Suppressor macrophage treated with lipopolysaccharide for 4 hours (primary cell): ENCODE results near the gene LCOR.
"Not testable (repeated sequence)": the region's sequence is repeated elsewhere in the genome, so short reads cannot be mapped to it uniquely, and the experiment has no call there.

Source experiments
- DNase-seq: peaks from one replicate; pipeline ENCODE4 v3.0.0-alpha.2; 2020

The LCOR gene

GRCh38 chr10:96831867-96832720, at the start of gene LCOR:
LCOR (plus strand) TSS chr10:96832298; CDS start chr10:96949058, 116,760 bp downstream.
- DNase-seq: peak; percentile 92

DNA sequence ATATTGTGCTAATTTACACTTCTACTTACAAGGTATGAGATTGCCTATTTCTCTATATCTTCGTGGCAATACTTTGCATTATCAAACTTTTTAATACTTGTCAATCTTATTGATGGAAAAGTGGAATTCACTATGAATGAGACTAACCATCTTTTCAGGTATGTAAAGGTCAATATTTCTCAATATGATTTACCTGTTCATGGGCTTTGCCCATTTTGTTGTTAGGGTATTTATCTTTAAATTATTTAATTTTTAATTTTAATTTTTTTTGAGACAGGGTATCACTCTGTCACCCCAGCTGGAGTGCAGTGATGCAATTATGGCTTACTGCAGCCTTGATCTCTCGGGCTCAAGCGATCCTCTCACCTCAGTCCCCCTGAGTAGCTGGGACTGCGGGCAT, 47.8 kb upstream of the LCOR start:
- no peak for DNase-seq

- DNase-seq: no peak
These were observed 42.5 kb upstream of the LCOR start for GRCh38 chr10:96789571-96790108.

DNA sequence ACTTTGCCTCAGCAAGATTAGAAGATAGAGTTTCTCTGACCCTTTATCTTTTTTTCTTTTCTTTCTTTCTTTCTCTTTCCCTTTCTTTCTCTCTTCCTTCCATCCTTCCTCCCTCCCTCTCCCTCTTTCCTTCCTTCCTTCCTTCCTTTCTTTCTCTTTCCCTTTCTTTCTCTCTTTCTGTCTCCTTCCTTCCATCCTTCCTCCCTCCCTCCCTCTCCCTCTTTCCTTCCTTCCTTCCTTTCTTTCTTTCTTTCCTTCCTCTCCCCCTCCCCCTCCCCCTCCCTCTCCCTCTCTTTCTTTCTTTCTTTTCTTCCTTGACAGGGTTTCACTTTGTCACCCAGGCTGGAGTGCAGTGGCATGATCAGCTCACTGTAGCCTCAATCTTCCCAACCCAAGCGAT, 40.2 kb upstream of the LCOR start:
- DNase-seq: no peak

DNA sequence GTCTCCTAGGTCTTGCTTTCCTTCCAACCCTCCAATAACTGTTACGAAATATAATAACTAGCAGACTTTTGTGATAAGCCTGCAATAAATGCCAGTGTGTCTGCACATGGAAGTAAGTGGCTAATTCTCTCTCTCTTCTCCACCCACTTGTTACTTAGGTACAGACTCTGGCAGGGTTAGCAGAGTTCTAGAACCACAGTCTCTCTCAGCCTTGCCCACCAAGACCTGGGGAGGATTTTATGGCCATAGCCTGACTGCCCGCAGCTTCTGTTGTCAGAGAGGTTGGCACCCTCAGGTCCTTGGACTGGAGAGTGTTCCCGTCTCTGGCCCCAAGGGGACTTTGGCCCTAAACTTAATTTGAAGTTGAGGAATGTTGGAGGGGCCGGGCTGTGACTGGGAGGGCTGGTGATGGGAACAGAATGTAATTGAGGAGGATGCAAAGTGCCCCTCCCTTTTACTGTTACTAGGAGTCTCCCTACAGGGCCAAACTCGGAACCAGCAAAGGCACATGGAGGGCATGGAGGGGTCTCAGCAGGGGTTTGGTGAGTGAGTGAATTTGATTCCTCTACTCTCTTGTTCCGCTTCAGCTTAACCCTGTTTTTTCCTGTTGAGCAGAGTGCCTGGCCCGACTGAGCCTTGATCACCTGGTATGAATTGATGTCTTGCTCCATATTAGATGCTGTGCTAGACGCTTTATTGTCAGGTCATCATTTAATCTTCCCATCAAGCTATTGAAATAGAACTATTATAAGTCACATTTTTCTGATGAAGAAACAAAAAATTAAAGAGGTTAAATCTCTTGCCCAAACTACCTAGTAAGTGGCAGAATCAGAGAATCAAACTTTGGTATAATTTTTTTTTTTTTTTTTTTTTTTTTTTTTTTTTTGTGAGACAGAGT, 37.0 kb upstream of the LCOR start:
- no peak for DNase-seq

DNA sequence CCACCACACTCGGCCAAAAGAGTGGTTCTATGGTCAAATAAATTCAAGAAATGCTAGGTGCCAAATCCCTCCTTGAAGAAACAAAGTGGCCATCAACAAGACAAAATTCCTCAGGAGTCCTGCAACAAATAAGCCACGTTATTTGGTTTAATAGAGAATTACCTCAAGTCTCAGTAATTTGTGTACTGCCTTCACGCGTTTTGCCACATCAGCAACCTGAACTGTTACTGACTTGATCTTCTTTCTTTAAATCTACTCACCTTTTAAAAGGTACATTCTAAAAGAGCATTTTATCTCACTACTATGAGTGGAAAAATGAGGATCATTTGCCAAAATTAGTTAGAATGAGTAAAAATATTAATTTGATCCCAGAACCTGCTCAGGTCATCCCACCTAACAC, 34.6 kb upstream of the LCOR start:
- DNase-seq: no peak

DNA sequence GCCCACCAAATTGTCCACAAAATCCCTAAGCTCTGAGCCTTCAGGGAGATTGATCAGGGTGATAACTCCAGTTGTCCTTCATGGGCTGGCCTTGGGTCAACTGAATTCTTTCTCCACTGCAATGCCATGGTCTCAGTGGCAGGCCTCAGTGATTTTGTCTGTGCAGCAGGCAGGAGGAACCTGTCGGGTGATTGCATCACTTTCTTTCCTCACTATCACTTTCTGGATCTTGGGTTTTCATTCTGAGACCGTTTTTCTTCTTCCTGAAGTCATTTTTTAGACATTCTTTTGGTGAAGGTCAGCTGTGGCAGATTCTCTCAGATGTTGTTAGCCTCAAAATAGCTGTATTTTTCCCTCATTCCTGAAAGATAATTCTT, 28.8 kb upstream of the LCOR start:
- DNase-seq: no peak

DNA sequence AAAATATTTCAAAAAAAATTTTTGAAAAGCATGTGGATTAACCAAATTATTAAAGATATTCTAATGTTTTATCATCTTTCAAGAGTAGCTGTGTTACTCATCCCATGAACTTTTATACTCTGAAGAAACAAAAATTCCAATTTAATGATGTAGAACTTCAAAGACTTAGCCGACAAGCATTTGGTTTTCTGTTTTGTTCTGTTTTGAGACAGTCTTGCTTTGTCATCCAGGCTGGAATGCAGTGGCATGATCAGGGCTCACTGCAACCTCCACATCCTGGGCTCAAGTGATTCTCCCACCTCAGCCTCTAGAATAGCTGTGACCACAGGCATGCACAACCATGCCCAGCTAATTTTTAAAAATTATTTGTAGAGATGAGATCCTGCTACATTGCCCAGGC, 17.8 kb upstream of the LCOR start:
- no peak for DNase-seq

- DNase-seq: not testable (repeated sequence)
These were observed 13.1 kb upstream of the LCOR start for GRCh38 chr10:96818971-96819370.

GRCh38 chr10:96820765-96821164, 11.3 kb upstream of the LCOR start:
- no peak for DNase-seq

DNA sequence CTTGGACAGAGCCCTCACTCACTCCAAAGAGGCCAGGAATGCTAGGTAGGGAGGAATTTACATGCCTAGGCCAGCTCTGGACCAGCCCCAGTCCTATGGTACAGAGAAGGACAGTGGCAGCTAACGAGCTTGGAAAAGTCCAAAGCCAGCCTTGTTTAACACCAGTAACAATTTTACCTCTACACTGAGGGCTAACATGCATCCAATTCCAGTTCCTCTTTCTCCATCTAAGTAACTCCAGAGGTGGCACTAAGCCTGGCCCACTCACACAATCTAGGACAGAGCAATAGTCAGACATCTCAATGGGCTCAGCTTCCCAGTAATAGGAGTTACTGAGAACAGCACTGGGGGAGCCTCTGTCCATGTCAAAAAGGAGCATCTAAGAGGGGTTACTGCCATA, 5.7 kb upstream of the LCOR start:
- no peak for DNase-seq

- no peak for DNase-seq
These were observed 3.5 kb upstream of the LCOR start for GRCh38 chr10:96828609-96829008.

- DNase-seq: no peak
These were observed 2.9 kb upstream of the LCOR start for GRCh38 chr10:96829029-96829773.

- peak; percentile 76 for DNase-seq
These were observed 1.4 kb upstream of the LCOR start for GRCh38 chr10:96830511-96831199.

DNA sequence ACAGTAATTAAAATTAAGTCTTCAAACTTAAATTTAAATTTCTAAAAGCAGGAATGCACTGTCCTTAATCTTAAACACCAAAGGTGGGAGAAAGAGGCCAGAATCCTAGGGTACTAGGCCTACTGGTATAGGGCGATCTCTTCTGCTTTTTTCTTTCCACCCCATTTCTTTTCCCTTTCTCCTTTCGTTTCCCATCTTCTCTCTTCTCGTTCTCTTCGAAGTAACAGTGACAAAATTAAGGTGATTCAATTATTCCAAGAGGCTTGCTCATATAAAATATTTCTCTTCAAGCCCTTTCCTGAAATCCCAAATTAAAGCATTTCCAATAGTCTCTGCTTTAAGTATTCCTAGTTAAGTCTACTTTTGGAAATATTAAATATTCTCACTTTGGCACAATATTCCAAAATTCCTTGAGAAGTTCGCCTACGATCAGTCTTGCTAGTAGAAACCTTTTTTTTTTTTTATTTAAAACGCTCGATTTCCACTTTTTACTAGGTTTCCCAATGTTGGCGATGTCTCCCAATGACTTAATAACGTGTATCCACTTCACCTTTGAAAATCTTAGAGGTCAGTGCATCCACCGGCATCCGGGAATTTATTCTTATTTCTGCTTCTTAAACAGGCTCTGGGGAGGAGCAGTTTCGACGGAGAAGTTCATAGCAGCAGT, 765 bp upstream of the LCOR start:
- peak; percentile 38 for DNase-seq

DNA sequence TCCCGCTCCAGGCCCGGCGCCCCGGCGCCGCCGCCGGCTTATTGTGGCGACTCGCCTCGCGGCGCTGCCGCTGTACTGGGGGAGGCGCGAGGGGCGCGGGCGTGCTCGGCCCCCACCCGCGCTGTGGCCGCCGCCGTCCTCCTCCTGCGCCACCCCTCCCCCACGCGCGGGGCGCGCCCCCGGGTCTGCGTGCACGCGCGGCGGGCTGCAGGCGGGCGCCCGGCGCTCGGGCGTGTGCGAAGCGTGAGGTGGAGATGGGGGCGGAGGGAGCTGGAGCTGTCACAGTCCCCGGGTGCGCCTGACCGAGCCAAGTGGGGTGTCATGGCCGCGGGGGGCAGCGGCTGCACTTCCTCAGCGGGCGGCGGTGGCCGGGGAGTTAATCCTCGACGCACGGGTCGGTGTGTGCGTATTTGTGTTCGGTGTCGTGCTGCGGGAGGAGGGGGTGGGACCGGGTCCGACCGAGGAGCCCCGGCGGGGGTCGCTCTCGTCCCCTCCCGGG, 672 bp downstream of the LCOR start:
- DNase-seq: peak; percentile 90

DNA sequence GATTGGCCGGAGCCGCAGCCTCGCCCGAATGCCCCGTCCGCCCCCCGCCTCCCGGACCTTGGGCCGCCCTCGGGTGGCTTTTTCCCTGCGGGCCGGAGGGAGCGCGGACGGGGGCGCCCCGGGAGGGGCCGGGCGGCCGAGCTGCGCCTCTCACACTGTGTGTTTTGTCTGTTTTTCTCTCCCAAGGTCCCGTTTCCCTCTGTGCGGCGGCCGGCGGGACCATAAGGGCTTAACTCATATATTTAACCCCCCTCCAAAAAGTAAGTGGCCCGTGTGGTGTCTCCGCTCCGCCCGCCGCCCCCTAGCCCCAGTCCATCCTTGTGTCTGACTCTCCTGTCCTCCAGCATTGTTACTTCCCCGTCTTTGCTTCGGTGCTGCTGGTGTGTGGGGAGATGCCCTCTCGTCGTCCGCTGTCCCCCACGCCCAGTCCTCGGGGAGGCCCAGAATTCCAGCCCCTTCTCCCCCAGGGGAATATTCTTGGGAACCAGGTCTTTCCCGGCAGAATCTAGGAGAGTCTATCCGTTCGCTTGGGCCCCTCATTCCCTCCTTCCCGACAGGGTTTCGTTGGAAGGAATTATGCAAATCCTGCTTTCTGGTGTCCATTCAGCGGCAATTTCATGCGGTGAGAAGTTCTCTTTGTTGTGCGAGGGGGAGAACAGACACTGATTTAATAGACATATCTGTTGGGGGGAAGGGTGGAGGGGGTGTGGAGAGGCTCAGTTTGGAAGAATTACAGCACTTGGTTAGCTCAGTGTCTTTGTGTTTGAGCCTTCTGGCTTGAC, 1.3 kb downstream of the LCOR start:
- DNase-seq: peak; percentile 36

- no peak for DNase-seq
These were observed 2.0 kb downstream of the LCOR start for GRCh38 chr10:96834120-96834519.

DNA sequence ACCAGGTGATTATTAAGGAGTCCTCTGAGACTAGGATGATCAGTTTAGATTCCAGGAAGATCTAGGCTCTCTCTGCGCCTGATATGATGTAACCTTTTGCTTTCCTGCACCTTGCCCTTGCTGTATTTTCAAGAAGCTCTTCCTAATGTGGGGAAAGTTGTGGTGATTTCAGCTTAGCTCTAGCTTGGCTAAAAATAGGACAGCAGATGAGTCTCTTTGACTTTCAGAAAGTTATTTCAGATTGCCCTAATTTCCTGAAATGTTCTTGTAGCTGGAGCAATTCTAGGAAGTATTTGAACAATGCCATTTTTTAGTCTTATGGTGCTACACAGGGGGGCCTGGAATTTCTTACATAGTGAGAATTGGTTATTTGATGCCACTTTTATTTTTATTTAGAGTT, 3.8 kb downstream of the LCOR start:
- DNase-seq: peak; percentile 41

DNA sequence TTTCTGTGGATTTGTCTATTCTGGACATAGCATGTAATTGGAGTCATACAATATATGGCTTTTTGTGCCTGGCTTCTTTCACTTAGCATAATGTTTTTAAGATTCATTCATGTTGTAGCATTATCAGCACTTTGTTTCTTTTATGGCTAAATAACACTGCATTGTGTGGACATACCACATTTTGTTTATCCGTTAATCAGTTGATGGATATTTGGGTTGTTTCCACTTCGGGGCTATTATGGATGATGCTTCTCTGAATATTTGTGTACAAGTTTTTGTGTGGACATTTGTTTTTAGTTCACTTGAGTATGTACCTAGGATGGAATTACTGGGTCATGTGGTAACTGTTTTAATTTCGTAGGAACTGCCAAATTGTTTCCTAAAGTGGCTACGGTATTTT, 6.4 kb downstream of the LCOR start:
- DNase-seq: no peak
